H9 (cell line): Measurements from ENCODE around the gene CEP152. TPM values are rescaled to one million over a fixed set of nuclear protein-coding genes. Genes with fewer than 3 reads are reported as not detected.

ENCODE experiments used
- DNase-seq: peaks from one replicate; pipeline ENCODE4 v3.0.0-alpha.2; 2017
- H2AFZ ChIP-seq: one replicate; pipeline ENCODE4 v1.6.1; 2013; ENCODE audit warnings: mild to moderate bottlenecking, low read length, control low read depth, moderate library complexity
- H2AK5ac ChIP-seq: 2 replicates; pipeline ENCODE4 v1.6.1; 2013; ENCODE audit warnings: low read length, control low read depth, mixed read lengths; ENCODE audit not compliant: insufficient read length
- H2BK120ac ChIP-seq: one replicate; pipeline ENCODE4 v1.6.1; 2013; ENCODE audit warnings: low read depth, mild to moderate bottlenecking, low read length, control low read depth, inconsistent platforms; ENCODE audit not compliant: poor library complexity, severe bottlenecking
- H2BK12ac ChIP-seq: 2 replicates; pipeline ENCODE4 v1.6.1; 2013; ENCODE audit warnings: low read length, control low read depth, mixed read lengths, low read depth; ENCODE audit not compliant: insufficient read length
- H2BK15ac ChIP-seq: 2 replicates; pipeline ENCODE4 v1.6.1; 2013; ENCODE audit warnings: low read depth, low read length, control low read depth
- H2BK20ac ChIP-seq: one replicate; pipeline ENCODE4 v1.6.1; 2013; ENCODE audit warnings: low read depth, mild to moderate bottlenecking, low read length, control low read depth, inconsistent platforms; ENCODE audit not compliant: poor library complexity, severe bottlenecking
- H2BK5ac ChIP-seq: 2 replicates; pipeline ENCODE4 v1.6.1; 2013; ENCODE audit warnings: low read length, control low read depth, mixed read lengths; ENCODE audit not compliant: insufficient read length
- H3K14ac ChIP-seq: 2 replicates; pipeline ENCODE4 v1.6.1; 2013; ENCODE audit warnings: low read length, control low read depth; ENCODE audit not compliant: insufficient read depth
- H3K18ac ChIP-seq: 2 replicates; pipeline ENCODE4 v1.6.1; 2013; ENCODE audit warnings: low read depth, mild to moderate bottlenecking, mixed read lengths, low read length, control low read depth; ENCODE audit not compliant: insufficient read length
- H3K23ac ChIP-seq: 2 replicates; pipeline ENCODE4 v1.6.1; 2013; ENCODE audit warnings: low read length, control low read depth, mixed read lengths, low read depth; ENCODE audit not compliant: insufficient read length
- H3K23me2 ChIP-seq: 2 replicates; pipeline ENCODE4 v1.6.1; 2013; ENCODE audit warnings: low read depth, mild to moderate bottlenecking, mixed read lengths, low read length, control low read depth; ENCODE audit not compliant: insufficient read length, poor library complexity, severe bottlenecking
- H3K27ac ChIP-seq: 2 replicates; pipeline ENCODE4 v1.5.1; 2013; ENCODE audit warnings: low read length, control low read depth, mixed read lengths, low read depth; ENCODE audit not compliant: insufficient read length
- H3K27me3 ChIP-seq: 2 replicates; pipeline ENCODE4 v1.6.1; 2013; ENCODE audit warnings: low read length, control low read depth, inconsistent platforms; ENCODE audit not compliant: insufficient read depth
- H3K4ac ChIP-seq: 2 replicates; pipeline ENCODE4 v1.6.1; 2013; ENCODE audit warnings: low read depth, mild to moderate bottlenecking, control low read depth, inconsistent platforms, low read length, moderate library complexity
- H3K4me1 ChIP-seq: 2 replicates; pipeline ENCODE4 v1.6.1; 2013; ENCODE audit warnings: low read length, control low read depth, inconsistent platforms; ENCODE audit not compliant: insufficient read depth
- H3K4me2 ChIP-seq: 2 replicates; pipeline ENCODE4 v1.6.1; 2013; ENCODE audit warnings: low read length, control low read depth, mixed read lengths; ENCODE audit not compliant: insufficient read length, insufficient read depth
- H3K56ac ChIP-seq: 2 replicates; pipeline ENCODE4 v1.6.1; 2013; ENCODE audit warnings: low read depth, mild to moderate bottlenecking, mixed read lengths, low read length, control low read depth; ENCODE audit not compliant: insufficient read length
- H3K79me1 ChIP-seq: 2 replicates; pipeline ENCODE4 v1.6.1; 2013; ENCODE audit warnings: low read depth, mild to moderate bottlenecking, moderate library complexity, low read length, control low read depth, inconsistent platforms; ENCODE audit not compliant: insufficient read depth, poor library complexity, severe bottlenecking
- H3K79me2 ChIP-seq: 2 replicates; pipeline ENCODE4 v1.6.1; 2013; ENCODE audit warnings: low read length, control low read depth, inconsistent platforms; ENCODE audit not compliant: insufficient read depth
- H3K9ac ChIP-seq: 2 replicates; pipeline ENCODE4 v1.6.1; 2013; ENCODE audit warnings: low read length, control low read depth, mixed read lengths; ENCODE audit not compliant: insufficient read length; ENCODE audit errors: extremely low read depth
- H3K9me3 ChIP-seq: one replicate; pipeline ENCODE4 v1.6.1; 2013; ENCODE audit warnings: low read depth, low read length, inconsistent platforms; ENCODE audit not compliant: control insufficient read depth
- H3T11ph ChIP-seq: one replicate; pipeline ENCODE4 v1.6.1; 2013; ENCODE audit warnings: mild to moderate bottlenecking, low read length, control low read depth, inconsistent platforms
- H4K20me1 ChIP-seq: one replicate; pipeline ENCODE4 v1.6.1; 2013; ENCODE audit not compliant: control insufficient read depth, insufficient read length, insufficient read depth
- H4K5ac ChIP-seq: 2 replicates; pipeline ENCODE4 v1.6.1; 2013; ENCODE audit warnings: low read depth, mild to moderate bottlenecking, mixed read lengths, low read length, control low read depth; ENCODE audit not compliant: insufficient read length
- H4K8ac ChIP-seq: replicated peaks from 2 replicates; pipeline ENCODE4 v1.6.1; 2013; ENCODE audit warnings: low read length, control low read depth, mixed read lengths, low read depth; ENCODE audit not compliant: insufficient read length
- H4K91ac ChIP-seq: 2 replicates; pipeline ENCODE4 v1.6.1; 2013; ENCODE audit warnings: low read depth, mild to moderate bottlenecking, moderate library complexity, mixed read lengths, low read length, control low read depth; ENCODE audit not compliant: insufficient read length
- H3K27ac Mint-ChIP-seq, 3 experiments: 2 replicates in 2 of 3; 3 replicates in 1 of 3; pipeline ENCODE4 v1.8.0; 2020 to 2021; ENCODE audit warnings: mixed read lengths in 3 of 3, mild to moderate bottlenecking in 1 of 3, moderate library complexity in 1 of 3
- H3K27me3 Mint-ChIP-seq: 2 replicates; pipeline ENCODE4 v1.8.0; 2021; ENCODE audit warnings: low read depth, mild to moderate bottlenecking, moderate library complexity, mixed read lengths
- H3K36me3 Mint-ChIP-seq, 3 experiments: 2 replicates in 2 of 3; 3 replicates in 1 of 3; pipeline ENCODE4 v1.8.0; 2020 to 2021; ENCODE audit warnings: low read depth in 3 of 3, mixed read lengths in 3 of 3; ENCODE audit not compliant: insufficient read depth in 1 of 3
- H3K4me1 Mint-ChIP-seq, 2 experiments: 2 replicates each; pipeline ENCODE4 v1.8.0; 2020; ENCODE audit warnings: mixed read lengths in 2 of 2
- H3K4me3 Mint-ChIP-seq, 2 experiments: 2 replicates in 1 of 2; 3 replicates in 1 of 2; pipeline ENCODE4 v1.8.0; 2020 to 2021; ENCODE audit warnings: mild to moderate bottlenecking in 2 of 2, mixed read lengths in 2 of 2, moderate library complexity in 1 of 2
- H3K9me3 Mint-ChIP-seq, 2 experiments: 2 replicates in 1 of 2; 3 replicates in 1 of 2; pipeline ENCODE4 v1.8.0; 2020; ENCODE audit warnings: mild to moderate bottlenecking in 2 of 2, mixed read lengths in 2 of 2, moderate library complexity in 1 of 2
- CTCF ChIP-seq: fragments of 200-600 bp; sonication (generic); conservative IDR thresholded peaks from 3 replicates; pipeline ENCODE4 v1.8.0; 2021; ENCODE audit warnings: antibody characterized with exemption, mild to moderate bottlenecking
- WGBS: extraction: QIAGEN DNeasy Blood & Tissue Kit; methylation state at CpG from one replicate; pipeline ENCODE4 v1.1.7; 2013; ENCODE audit warnings: missing lambda C conversion rate, low lambda C conversion rate, mixed read lengths; ENCODE audit not compliant: insufficient read length; ENCODE audit errors: extremely low coverage; 5-methylcytosine and 5-hydroxymethylcytosine counted together
- total RNA-seq: library from RNA; stranded (reverse); gene quantifications from 2 replicates; pipeline ENCODE4 v1.2.1, GENCODE V29; 2021

CEP152 gene
- total RNA-seq, 1 experiment from 2014 or later = 10.9 TPM

GRCh38 chr15:48858401-48858800, 47.5 kb upstream of the CEP152 start:
- no peak overlapping the region for H3K4ac ChIP-seq
- H3K4me3 Mint-ChIP-seq = no peak overlapping the region
- no peak overlapping the region for H2BK15ac ChIP-seq
- no peaks in the 10 kb centered on the region; a peak in 1 of 5 replicates for H3K9me3 Mint-ChIP-seq
- H3K27ac Mint-ChIP-seq = no peak overlapping the region
- H2AK5ac ChIP-seq = no peak overlapping the region
- no peak overlapping the region for H3K4me2 ChIP-seq
- no peak overlapping the region for H3K18ac ChIP-seq
- no peaks in the 10 kb centered on the region for H3K23me2 ChIP-seq
- H3K4me1 Mint-ChIP-seq = peaks cover 25 to 36% of the 10 kb centered on the region in 2 experiments
- H3K9ac ChIP-seq = no peak overlapping the region
- H2BK12ac ChIP-seq = no peak overlapping the region
- H3K9me3 ChIP-seq = no peaks in the 10 kb centered on the region
- no peak overlapping the region for H3K27ac ChIP-seq
- no peak overlapping the region for H4K8ac ChIP-seq
- H4K91ac ChIP-seq = no peak overlapping the region
- peaks cover 5% of the 10 kb centered on the region; the same call in 1 of the 2 replicates for H3K4me1 ChIP-seq
- WGBS = no CpG with 5 or more reads among the region's 2 CpGs
- no peak overlapping the region for H2BK5ac ChIP-seq
- H3K27me3 Mint-ChIP-seq = peaks cover 2% of the 10 kb centered on the region; the same call in 1 of the 2 replicates
- no peak overlapping the region for H3K23ac ChIP-seq
- no peak overlapping the region for H3T11ph ChIP-seq
- H4K5ac ChIP-seq = no peak overlapping the region
- no peak overlapping the region for H2BK120ac ChIP-seq
- no peaks in the 10 kb centered on the region for H3K79me1 ChIP-seq
- no peaks in the 10 kb centered on the region for H3K36me3 Mint-ChIP-seq
- no peak for DNase-seq
- H3K79me2 ChIP-seq = no peaks in the 10 kb centered on the region
- no peak overlapping the region for H2AFZ ChIP-seq
- H3K27me3 ChIP-seq = no peaks in the 10 kb centered on the region
- no peak for TF ChIP-seq CTCF
- no peaks in the 10 kb centered on the region for H4K20me1 ChIP-seq
- H2BK20ac ChIP-seq = no peak overlapping the region
- H3K14ac ChIP-seq = no peak overlapping the region
- no peak overlapping the region for H3K56ac ChIP-seq
